A549 (cell line): ENCODE measurements around the gene SLC22A9.

Experiments used
- CEBPB ChIP-seq, 2 experiments: fragments of >200 bp in 1 of 2; sonication (Bioruptor Twin) in 1 of 2; formaldehyde crosslinking in 1 of 2; IDR thresholded peaks; 2 replicates each; pipeline ENCODE4 v1.6.1; 2012 to 2016
- POLR2A ChIP-seq: IDR thresholded peaks from 2 replicates; pipeline ENCODE4 v1.6.1; 2012; ENCODE audit warnings: mild to moderate bottlenecking, low read length

- TF ChIP-seq POLR2A (no peak), CEBPB (IDR thresholded peaks at IDR 0.05) (no peak)
These were observed 58.5 kb downstream of the SLC22A9 start for GRCh38 chr11:63427971-63428508.
